Parathyroid adenoma (tissue), 2 donors: ENCODE data around the gene ULK2.

Experiments
- H2AFZ ChIP-seq: fragments of 300-600 bp; sonication (generic); one replicate; pipeline ENCODE4 v1.7.0; 2017; ENCODE audit warnings: antibody characterized with exemption, mild to moderate bottlenecking
- H3K27ac ChIP-seq: fragments of 300-600 bp; sonication (generic); one replicate; pipeline ENCODE4 v1.7.0; 2017
- H3K27me3 ChIP-seq: fragments of 300-600 bp; sonication (generic); one replicate; pipeline ENCODE4 v1.7.0; 2017; ENCODE audit warnings: low read length; ENCODE audit not compliant: control insufficient read depth, insufficient read depth
- H3K36me3 ChIP-seq: fragments of 300-600 bp; sonication (generic); one replicate; pipeline ENCODE4 v1.7.0; 2017; ENCODE audit warnings: low read length; ENCODE audit not compliant: control insufficient read depth, insufficient read depth
- H3K4me1 ChIP-seq: fragments of 300-600 bp; sonication (generic); one replicate; pipeline ENCODE4 v1.7.0; 2017; ENCODE audit warnings: control low read depth
- H3K4me2 ChIP-seq: fragments of 300-600 bp; sonication (generic); one replicate; pipeline ENCODE4 v1.7.0; 2017; ENCODE audit warnings: low read length
- H3K4me3 ChIP-seq: fragments of 300-600 bp; sonication (generic); one replicate; pipeline ENCODE4 v1.7.0; 2017; ENCODE audit warnings: low read depth, low read length
- H3K79me2 ChIP-seq: fragments of 300-600 bp; sonication (generic); one replicate; pipeline ENCODE4 v1.7.0; 2017; ENCODE audit warnings: control low read depth
- H3K9ac ChIP-seq: fragments of 300-600 bp; sonication (generic); one replicate; pipeline ENCODE4 v1.7.0; 2017; ENCODE audit warnings: mild to moderate bottlenecking
- H3K9me3 ChIP-seq: fragments of 300-600 bp; sonication (generic); one replicate; pipeline ENCODE4 v1.7.0; 2017; ENCODE audit warnings: low read length; ENCODE audit not compliant: control insufficient read depth
- CTCF ChIP-seq: fragments of 300-600 bp; sonication (generic); IDR thresholded peaks from one replicate; pipeline ENCODE4 v1.7.0; 2017; ENCODE audit warnings: antibody characterized with exemption, mild to moderate bottlenecking
- donor health status: primary hyperparathyroidism.

ULK2 gene

GRCh38 chr17:19905502-19905901 is 37.8 kb upstream of the ULK2 start:
- no peaks in the 10 kb centered on the region for H3K36me3 ChIP-seq
- no peaks in the 10 kb centered on the region for H3K4me1 ChIP-seq
- no peak overlapping the region for H2AFZ ChIP-seq
- no peak overlapping the region for H3K4me3 ChIP-seq
- H3K79me2 ChIP-seq, result no peaks in the 10 kb centered on the region
- no peak overlapping the region for H3K27ac ChIP-seq
- TF ChIP-seq CTCF, result no peak
- H3K27me3 ChIP-seq, result no peaks in the 10 kb centered on the region
- H3K9ac ChIP-seq, result no peak overlapping the region
- no peaks in the 10 kb centered on the region for H3K9me3 ChIP-seq
- no peak overlapping the region for H3K4me2 ChIP-seq

DNA sequence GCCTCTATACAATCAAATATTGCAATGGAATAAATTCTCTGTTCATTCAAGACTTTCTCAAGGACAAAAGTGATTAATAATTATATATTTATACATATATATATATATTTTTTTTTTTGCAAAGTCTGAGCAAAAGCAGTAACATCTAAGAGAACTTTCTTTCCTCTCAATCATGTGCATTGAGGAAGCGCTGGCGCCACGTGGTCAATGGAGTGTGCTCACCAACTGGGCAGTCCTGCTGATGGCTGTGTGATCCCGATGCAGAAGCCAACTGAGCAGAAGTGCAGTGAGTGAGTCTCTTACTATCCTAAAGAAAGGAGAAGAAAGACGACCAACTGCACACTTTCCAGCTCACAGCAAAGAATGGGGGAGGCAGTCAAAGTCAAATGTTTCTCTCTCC is 37.2 kb upstream of the ULK2 start:
- Histone ChIP-seq H3K79me2 (no peaks in the 10 kb centered on the region), H3K4me1 (no peaks in the 10 kb centered on the region), H3K27me3 (no peaks in the 10 kb centered on the region), H2AFZ (no peak overlapping the region), H3K36me3 (no peaks in the 10 kb centered on the region), H3K4me3 (no peak overlapping the region), H3K9me3 (no peaks in the 10 kb centered on the region), H3K9ac (no peak overlapping the region), H3K4me2 (no peak overlapping the region), H3K27ac (no peak overlapping the region)
- no peak for TF ChIP-seq CTCF

DNA sequence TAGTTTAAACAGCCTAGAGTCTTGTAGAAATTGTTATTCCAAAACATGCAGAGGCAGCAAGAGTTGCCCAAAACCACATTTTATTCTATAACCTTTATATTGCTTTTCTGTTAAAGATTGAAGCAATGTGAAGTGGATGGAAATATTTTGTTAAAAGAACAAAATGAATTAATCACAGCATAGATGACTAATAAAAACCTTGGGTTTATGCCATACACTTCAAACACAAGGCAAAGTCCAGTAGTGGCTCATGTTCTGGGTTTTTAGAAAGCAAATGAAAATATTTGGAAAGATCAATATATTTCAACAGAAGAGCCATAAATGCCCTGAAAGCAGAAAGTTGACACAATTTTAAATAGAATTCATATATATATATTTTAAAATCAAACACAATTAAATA is 36.7 kb upstream of the ULK2 start:
- Histone ChIP-seq H3K27me3 (no peaks in the 10 kb centered on the region), H3K9me3 (no peaks in the 10 kb centered on the region), H3K27ac (no peak overlapping the region), H3K4me3 (no peak overlapping the region), H3K4me1 (no peaks in the 10 kb centered on the region), H3K4me2 (no peak overlapping the region), H3K79me2 (no peaks in the 10 kb centered on the region), H3K36me3 (no peaks in the 10 kb centered on the region), H3K9ac (no peak overlapping the region), H2AFZ (no peak overlapping the region)
- no peak for TF ChIP-seq CTCF

GRCh38 chr17:19900809-19901208 is 33.1 kb upstream of the ULK2 start:
- TF ChIP-seq CTCF, result no peak
- no peak overlapping the region for H3K4me3 ChIP-seq
- H3K27me3 ChIP-seq, result no peaks in the 10 kb centered on the region
- no peak overlapping the region for H3K9ac ChIP-seq
- H2AFZ ChIP-seq, result no peak overlapping the region
- no peak overlapping the region for H3K4me2 ChIP-seq
- no peaks in the 10 kb centered on the region for H3K79me2 ChIP-seq
- H3K4me1 ChIP-seq, result peaks cover 5% of the 10 kb centered on the region
- H3K9me3 ChIP-seq, result no peaks in the 10 kb centered on the region
- no peaks in the 10 kb centered on the region for H3K36me3 ChIP-seq
- H3K27ac ChIP-seq, result no peak overlapping the region

DNA sequence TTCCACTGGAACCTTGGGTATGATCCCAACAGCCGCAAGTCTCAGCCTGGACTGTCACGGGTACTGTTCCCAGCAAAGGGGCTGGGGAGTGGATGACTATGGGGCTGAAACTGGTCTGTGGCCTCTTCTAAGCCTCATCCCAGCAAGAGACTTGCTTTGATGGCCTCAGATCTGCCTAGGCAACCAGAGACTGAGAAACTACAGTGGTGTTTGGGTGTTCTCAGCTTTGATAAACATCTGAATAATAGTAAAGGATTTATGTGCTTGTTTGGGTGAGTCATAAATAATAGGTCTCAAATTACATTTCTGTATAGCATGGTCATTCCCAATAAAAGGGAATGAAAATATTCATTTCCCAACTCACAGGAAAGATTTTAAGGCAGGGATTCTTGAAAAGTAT is 30.2 kb upstream of the ULK2 start:
- Histone ChIP-seq H3K9ac (no peak overlapping the region), H3K4me1 (peaks cover 5% of the 10 kb centered on the region), H3K9me3 (no peaks in the 10 kb centered on the region), H3K36me3 (no peaks in the 10 kb centered on the region), H3K4me3 (no peak overlapping the region), H3K79me2 (no peaks in the 10 kb centered on the region), H3K4me2 (no peak overlapping the region), H2AFZ (no peak overlapping the region), H3K27ac (no peak overlapping the region), H3K27me3 (no peaks in the 10 kb centered on the region)
- no peak for TF ChIP-seq CTCF
